IMR-90 (cell line): ENCODE data around the gene CCDC88C. TPM values are rescaled to one million over a fixed set of nuclear protein-coding genes. Genes with fewer than 3 reads are reported as not detected.

Experiments
- ATAC-seq: fragments of 200-7000 bp; cut with Tn5 transposase; 2 replicates; pipeline ENCODE4 v1.9.1; 2020; ENCODE audit warnings: low read depth, mild to moderate bottlenecking, moderate library complexity
- BruUV-seq: library from RNA; stranded (reverse); fragments of 400-500 nt; replicated peaks from 2 replicates; lab custom pipeline; 2021; lab: Mats Ljungman, UMichigan
- CTCF ChIA-PET: fragments of 300-600 bp; formaldehyde crosslinking; extraction: SDS; loops from one replicate; lab custom pipeline; 2021; ENCODE audit warnings: antibody characterized with exemption; lab: Yijun Ruan, JAX
- POLR2A ChIA-PET: fragments of 300-600 bp; sonication (Branson Sonifier 250); formaldehyde crosslinking; loops from one replicate; lab custom pipeline; 2022; ENCODE audit warnings: antibody characterized with exemption; ENCODE audit not compliant: unreplicated experiment; lab: Charles Lee
- DNase-seq: peaks from one replicate; pipeline ENCODE4 v3.0.0; 2013
- H2AFZ ChIP-seq: replicated peaks from 2 replicates; pipeline ENCODE3; 2013; ENCODE audit warnings: low read length, mild to moderate bottlenecking; ENCODE audit not compliant: poor library complexity
- H2AK5ac ChIP-seq: 2 replicates; pipeline ENCODE4 v1.6.1; 2013; ENCODE audit warnings: low read depth, low read length, inconsistent platforms
- H2AK9ac ChIP-seq: replicated peaks from 2 replicates; pipeline ENCODE3; 2013; ENCODE audit warnings: mild to moderate bottlenecking, low read depth, low read length, moderate library complexity; ENCODE audit not compliant: poor library complexity
- H2BK120ac ChIP-seq: 2 replicates; pipeline ENCODE4 v1.6.1; 2013; ENCODE audit warnings: low read depth, low read length, inconsistent platforms
- H2BK15ac ChIP-seq: 3 replicates; pipeline ENCODE4 v1.6.1; 2013; ENCODE audit warnings: low read depth, low read length, inconsistent platforms
- H2BK20ac ChIP-seq: 2 replicates; pipeline ENCODE4 v1.6.1; 2013; ENCODE audit warnings: low read depth, mild to moderate bottlenecking, inconsistent platforms, low read length, moderate library complexity
- H2BK5ac ChIP-seq: 2 replicates; pipeline ENCODE4 v1.6.1; 2013; ENCODE audit warnings: mild to moderate bottlenecking, low read depth, low read length, inconsistent platforms; ENCODE audit not compliant: poor library complexity, severe bottlenecking
- H3K14ac ChIP-seq: replicated peaks from 2 replicates; pipeline ENCODE4 v1.6.1; 2013; ENCODE audit warnings: low read depth, low read length, inconsistent platforms
- H3K18ac ChIP-seq: 2 replicates; pipeline ENCODE4 v1.6.1; 2013; ENCODE audit warnings: low read depth, low read length, control low read depth
- H3K23ac ChIP-seq: 2 replicates; pipeline ENCODE4 v1.6.1; 2013; ENCODE audit warnings: low read depth, low read length, inconsistent platforms
- H3K27ac ChIP-seq: 2 replicates; pipeline ENCODE4 v1.5.1; 2013; ENCODE audit warnings: mild to moderate bottlenecking, control low read depth, low read length; ENCODE audit not compliant: insufficient read depth
- H3K27me3 ChIP-seq: 2 replicates; pipeline ENCODE4 v1.6.1; 2013; ENCODE audit warnings: low read length; ENCODE audit not compliant: control insufficient read depth, insufficient read depth
- H3K36me3 ChIP-seq: 2 replicates; pipeline ENCODE4 v1.6.1; 2013; ENCODE audit warnings: low read length, mixed read lengths; ENCODE audit not compliant: control insufficient read depth, insufficient read depth
- H3K4ac ChIP-seq: 2 replicates; pipeline ENCODE4 v1.6.1; 2013; ENCODE audit warnings: low read depth, low read length, inconsistent platforms
- H3K4me1 ChIP-seq: 2 replicates; pipeline ENCODE4 v1.6.1; 2013; ENCODE audit warnings: low read length, mixed read lengths; ENCODE audit not compliant: control insufficient read depth, insufficient read depth
- H3K4me2 ChIP-seq: 2 replicates; pipeline ENCODE4 v1.6.1; 2013; ENCODE audit warnings: low read depth, mild to moderate bottlenecking, control low read depth, low read length, moderate library complexity
- H3K4me3 ChIP-seq: 2 replicates; pipeline ENCODE4 v1.5.1; 2013; ENCODE audit warnings: low read depth, mild to moderate bottlenecking, control low read depth, low read length, moderate library complexity; ENCODE audit not compliant: insufficient read depth
- H3K56ac ChIP-seq: 2 replicates; pipeline ENCODE4 v1.6.1; 2013; ENCODE audit warnings: low read length, inconsistent platforms; ENCODE audit not compliant: insufficient read depth; ENCODE audit errors: extremely low read depth
- H3K79me1 ChIP-seq, 2 experiments: 2 replicates each; pipeline ENCODE4 v1.6.1; 2013; ENCODE audit warnings: low read length in 2 of 2, inconsistent platforms in 1 of 2, low read depth in 1 of 2
- H3K9ac ChIP-seq: 2 replicates; pipeline ENCODE4 v1.6.1; 2013; ENCODE audit warnings: low read depth, low read length, control low read depth
- H3K9me1 ChIP-seq: 2 replicates; pipeline ENCODE4 v1.6.1; 2013; ENCODE audit warnings: low read length, inconsistent platforms; ENCODE audit not compliant: insufficient read depth
- H3K9me3 ChIP-seq: 2 replicates; pipeline ENCODE4 v1.6.1; 2013; ENCODE audit warnings: low read length; ENCODE audit not compliant: control insufficient read depth, insufficient read depth
- H4K20me1 ChIP-seq: 2 replicates; pipeline ENCODE4 v1.6.1; 2013; ENCODE audit warnings: low read length, inconsistent platforms; ENCODE audit not compliant: insufficient read depth
- H4K5ac ChIP-seq: 2 replicates; pipeline ENCODE4 v1.6.1; 2013; ENCODE audit warnings: mild to moderate bottlenecking, low read depth, low read length, control low read depth
- H4K8ac ChIP-seq, 2 experiments: 2 replicates each; pipeline ENCODE4 v1.6.1; 2013; ENCODE audit warnings: low read depth in 2 of 2, low read length in 2 of 2, control low read depth in 1 of 2, inconsistent platforms in 1 of 2
- H4K91ac ChIP-seq: 2 replicates; pipeline ENCODE4 v1.6.1; 2013; ENCODE audit warnings: low read depth, low read length, inconsistent platforms; ENCODE audit not compliant: insufficient read depth
- BHLHE40 ChIP-seq: fragments of 150-350 bp; IDR thresholded peaks from 2 replicates; pipeline ENCODE4 v1.6.1; 2016; ENCODE audit warnings: mild to moderate bottlenecking, low read depth, low read length
- CEBPB ChIP-seq: IDR thresholded peaks from 2 replicates; pipeline ENCODE4 v1.6.1; 2012; ENCODE audit warnings: low read depth, low read length, improper control_type of control experiment
- CHD1 ChIP-seq: IDR thresholded peaks from 2 replicates; pipeline ENCODE4 v1.6.1; 2012; ENCODE audit warnings: low read depth, low read length, improper control_type of control experiment
- CTCF ChIP-seq: conservative IDR thresholded peaks from 2 replicates; pipeline ENCODE4 v1.5.1; 2012; ENCODE audit warnings: mild to moderate bottlenecking, low read depth, low read length, improper control_type of control experiment
- FOS ChIP-seq: fragments of 150-350 bp; IDR thresholded peaks from 2 replicates; pipeline ENCODE4 v1.6.1; 2016; ENCODE audit warnings: low read depth, low read length
- MAFK ChIP-seq: IDR thresholded peaks from 2 replicates; pipeline ENCODE4 v1.6.1; 2012; ENCODE audit warnings: low read depth, low read length, improper control_type of control experiment
- MAZ ChIP-seq: IDR thresholded peaks from 2 replicates; pipeline ENCODE4 v1.6.1; 2012; ENCODE audit warnings: low read depth, mild to moderate bottlenecking, low read length, improper control_type of control experiment, moderate library complexity, borderline replicate concordance
- MXI1 ChIP-seq: IDR thresholded peaks from 2 replicates; pipeline ENCODE4 v1.6.1; 2012; ENCODE audit warnings: low read depth, mild to moderate bottlenecking, low read length, moderate library complexity, borderline replicate concordance
- NFE2L2 ChIP-seq: fragments of 150-350 bp; IDR thresholded peaks from 2 replicates; pipeline ENCODE4 v1.6.1; 2016; ENCODE audit warnings: low read depth, mild to moderate bottlenecking, low read length
- POLR2A ChIP-seq: IDR thresholded peaks from 2 replicates; pipeline ENCODE4 v1.6.1; 2012; ENCODE audit warnings: mild to moderate bottlenecking, low read depth, low read length
- RAD21 ChIP-seq: IDR thresholded peaks from 2 replicates; pipeline ENCODE4 v1.6.1; 2012; ENCODE audit warnings: low read length, improper control_type of control experiment
- RCOR1 ChIP-seq: IDR thresholded peaks from 2 replicates; pipeline ENCODE4 v1.6.1; 2012; ENCODE audit warnings: mild to moderate bottlenecking, low read length, improper control_type of control experiment; ENCODE audit not compliant: insufficient replicate concordance
- RFX5 ChIP-seq: IDR thresholded peaks from 2 replicates; pipeline ENCODE4 v1.8.0; 2012; ENCODE audit warnings: low read depth, mild to moderate bottlenecking, low read length, moderate library complexity
- SMC3 ChIP-seq: fragments of 150-350 bp; IDR thresholded peaks from 2 replicates; pipeline ENCODE4 v1.6.1; 2016; ENCODE audit warnings: low read depth, mild to moderate bottlenecking, antibody characterized with exemption, low read length, moderate library complexity
- WGBS, 2 experiments: methylation state at CpG; one replicate each; pipeline versions ENCODE4 v1.1.5 to v1.1.7; 2013; ENCODE audit warnings: missing lambda C conversion rate in 2 of 2; ENCODE audit not compliant: insufficient read length in 1 of 2; ENCODE audit errors: extremely low coverage in 2 of 2; 5-methylcytosine and 5-hydroxymethylcytosine counted together
- dilution Hi-C: fragments of 300-500 bp; cut with HindIII; formaldehyde crosslinking; loops from one replicate; pipeline ENCODE4 v1.14.3; 2018; ENCODE audit warnings: low sequenced_read_pairs; ENCODE audit not compliant: unreplicated experiment
- in situ Hi-C: fragments of 300-500 bp; cut with MboI; formaldehyde crosslinking; loops from 3 replicates; pipeline ENCODE4 v1.14.3; 2019; ENCODE audit warnings: low sequenced_read_pairs, inconsistent platforms, mixed read lengths
- intact Hi-C: fragments of 100-400 bp; cut with micrococcal nuclease; formaldehyde crosslinking; loops from 2 replicates; pipeline ENCODE4 v1.10.0; 2022
- polyA plus RNA-seq, 3 experiments: library from polyadenylated mRNA; depleted of rRNA; stranded (reverse); fragments of >200 nt; gene quantifications; 2 replicates each; pipeline ENCODE4 v1.2.3, GENCODE V29; 2012; ENCODE audit warnings: low replicate concordance in 1 of 3
- total RNA-seq: library from RNA; depleted of rRNA; stranded (reverse); fragments of >200 nt; gene quantifications from 2 replicates; pipeline ENCODE4 v1.2.3, GENCODE V29; 2012
- TF ChIP-seq, protein P1 (sequence below): fragments of 150-350 bp; IDR thresholded peaks from 2 replicates; pipeline ENCODE4 v1.6.1; 2016; ENCODE audit warnings: low read depth, mild to moderate bottlenecking, low read length, moderate library complexity, borderline replicate concordance
- TF ChIP-seq, protein P2 (sequence below): fragments of 150-350 bp; IDR thresholded peaks from 2 replicates; pipeline ENCODE4 v1.6.1; 2017; ENCODE audit warnings: mild to moderate bottlenecking, antibody characterized with exemption, low read length, low read depth

Gene CCDC88C
- total and polyA plus RNA-seq, 2 of the 4 experiments (the other 2 are of a cell fraction) = 0.17 to 0.18 TPM

GRCh38 chr14:91267965-91268437, 149.6 kb downstream of the CCDC88C start:
- Histone ChIP-seq H3K4me3 (no peak overlapping the region), H3K23ac (no peak overlapping the region), H3K4me2 (no peak overlapping the region), H2BK120ac (no peak overlapping the region), H2BK15ac (no peak overlapping the region), H3K27ac (no peak overlapping the region), H3K27me3 (peaks cover 40% of the 10 kb centered on the region), H2AK5ac (no peak overlapping the region), H3K18ac (no peak overlapping the region), H2BK20ac (no peak overlapping the region), H2AFZ (no peak overlapping the region), H3K56ac (no peak overlapping the region), H2BK5ac (no peak overlapping the region), H3K36me3 (no peaks in the 10 kb centered on the region), H3K14ac (no peak overlapping the region), H3K9me3 (no peaks in the 10 kb centered on the region), H4K8ac (no peak overlapping the region), H3K9me1 (no peaks in the 10 kb centered on the region), H2AK9ac (no peak overlapping the region), H3K79me1 (no peaks in the 10 kb centered on the region), H3K4ac (no peak overlapping the region), H3K4me1 (no peaks in the 10 kb centered on the region; the same call in 1 of the 2 replicates), H4K5ac (no peak overlapping the region), H4K91ac (no peak overlapping the region), H4K20me1 (no peaks in the 10 kb centered on the region), H3K9ac (no peak overlapping the region)
- POLR2A ChIA-PET = no interaction called here
- WGBS, 2 experiments = 100% methylated on average over 3 of the region's 7 CpGs; no CpG with 5 or more reads in 1 of the 2 experiments
- no peak for DNase-seq
- CTCF ChIA-PET = no interaction called here
- intact Hi-C loops (no loop called here), in situ Hi-C loops (no loop called here), dilution Hi-C loops (no loop called here)
- TF ChIP-seq CEBPB (no peak), FOS (no peak), RAD21 (no peak), NFE2L2 (no peak), MAFK (no peak), RFX5 (no peak), SMC3 (no peak), POLR2A (no peak), MAZ (no peak), RCOR1 (no peak), CTCF (no peak), BHLHE40 (no peak), MXI1 (no peak), CHD1 (no peak)
- TF ChIP-seq, protein P1, sequence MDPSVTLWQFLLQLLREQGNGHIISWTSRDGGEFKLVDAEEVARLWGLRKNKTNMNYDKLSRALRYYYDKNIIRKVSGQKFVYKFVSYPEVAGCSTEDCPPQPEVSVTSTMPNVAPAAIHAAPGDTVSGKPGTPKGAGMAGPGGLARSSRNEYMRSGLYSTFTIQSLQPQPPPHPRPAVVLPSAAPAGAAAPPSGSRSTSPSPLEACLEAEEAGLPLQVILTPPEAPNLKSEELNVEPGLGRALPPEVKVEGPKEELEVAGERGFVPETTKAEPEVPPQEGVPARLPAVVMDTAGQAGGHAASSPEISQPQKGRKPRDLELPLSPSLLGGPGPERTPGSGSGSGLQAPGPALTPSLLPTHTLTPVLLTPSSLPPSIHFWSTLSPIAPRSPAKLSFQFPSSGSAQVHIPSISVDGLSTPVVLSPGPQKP = no peak
- TF ChIP-seq, protein P2, sequence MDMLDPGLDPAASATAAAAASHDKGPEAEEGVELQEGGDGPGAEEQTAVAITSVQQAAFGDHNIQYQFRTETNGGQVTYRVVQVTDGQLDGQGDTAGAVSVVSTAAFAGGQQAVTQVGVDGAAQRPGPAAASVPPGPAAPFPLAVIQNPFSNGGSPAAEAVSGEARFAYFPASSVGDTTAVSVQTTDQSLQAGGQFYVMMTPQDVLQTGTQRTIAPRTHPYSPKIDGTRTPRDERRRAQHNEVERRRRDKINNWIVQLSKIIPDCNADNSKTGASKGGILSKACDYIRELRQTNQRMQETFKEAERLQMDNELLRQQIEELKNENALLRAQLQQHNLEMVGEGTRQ = no peak
- no TSS peak for BruUV-seq
- ATAC-seq = no peak
